Measurements from ENCODE around the gene RACGAP1. TPM values are rescaled to one million over a fixed set of nuclear protein-coding genes. Genes with fewer than 3 reads are reported as not detected.
"Not testable (repeated sequence)": the region's sequence is repeated elsewhere in the genome, so short reads cannot be mapped to it uniquely, and the experiment has no call there.

Gene RACGAP1
- total RNA-seq, 2 experiments from 2014 or later, result 111 to 119 TPM

- H3K27me3 Mint-ChIP-seq, result no peaks in the 10 kb centered on the region
- H3K4me3 Mint-ChIP-seq, result no peak overlapping the region
- H3K4me1 Mint-ChIP-seq, result peaks cover 6% of the 10 kb centered on the region
- no peak overlapping the region for H3K27ac Mint-ChIP-seq
- H3K9me3 Mint-ChIP-seq, result no peaks in the 10 kb centered on the region
- DNase-seq, result no peak
- H3K36me3 Mint-ChIP-seq, result peaks cover 32% of the 10 kb centered on the region
These were observed 35.0 kb downstream of the RACGAP1 start for GRCh38 chr12:49990273-49990672.

DNA sequence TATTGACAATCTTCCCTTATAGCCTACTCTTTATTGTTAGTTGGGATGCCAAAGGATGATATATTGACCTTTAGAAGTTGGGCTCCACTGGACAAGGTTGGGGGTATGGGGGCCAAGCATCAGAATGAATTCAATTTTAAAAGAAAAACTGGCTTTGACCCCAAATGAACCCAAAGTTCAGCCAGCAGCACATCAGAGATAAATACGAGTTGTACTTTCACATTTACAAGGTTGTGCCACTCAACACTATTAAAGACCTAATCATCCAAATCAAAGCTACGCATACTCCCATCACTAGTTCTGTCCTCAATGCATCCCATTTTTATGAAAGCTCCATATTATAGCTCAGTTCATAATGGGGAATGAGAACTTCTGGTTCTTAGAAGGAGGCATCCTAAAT, 35.9 kb downstream of the RACGAP1 start:
- not testable (repeated sequence) for H3K4me1 Mint-ChIP-seq, H3K27ac Mint-ChIP-seq, H3K4me3 Mint-ChIP-seq, H3K27me3 Mint-ChIP-seq, H3K9me3 Mint-ChIP-seq, DNase-seq
- peaks cover 26% of the 10 kb centered on the region for H3K36me3 Mint-ChIP-seq

GRCh38 chr12:49987625-49988303, 37.5 kb downstream of the RACGAP1 start:
- H3K4me3 Mint-ChIP-seq, result no peak overlapping the region
- H3K27me3 Mint-ChIP-seq, result no peaks in the 10 kb centered on the region
- peaks cover 6% of the 10 kb centered on the region for H3K4me1 Mint-ChIP-seq
- H3K9me3 Mint-ChIP-seq, result no peaks in the 10 kb centered on the region
- peaks cover 15% of the 10 kb centered on the region for H3K36me3 Mint-ChIP-seq
- H3K27ac Mint-ChIP-seq, result no peak overlapping the region
- DNase-seq, result no peak

- DNase-seq, H3K4me1 Mint-ChIP-seq, H3K9me3 Mint-ChIP-seq, H3K27ac Mint-ChIP-seq, H3K36me3 Mint-ChIP-seq, H3K4me3 Mint-ChIP-seq, H3K27me3 Mint-ChIP-seq: not testable (repeated sequence)
These were observed 38.8 kb downstream of the RACGAP1 start for GRCh38 chr12:49986476-49986875.

GRCh38 chr12:49985981-49986380, 39.3 kb downstream of the RACGAP1 start:
- no peaks in the 10 kb centered on the region for H3K27me3 Mint-ChIP-seq
- DNase-seq, result no peak
- no peak overlapping the region for H3K4me3 Mint-ChIP-seq
- H3K9me3 Mint-ChIP-seq, result no peaks in the 10 kb centered on the region
- H3K4me1 Mint-ChIP-seq, result peaks cover 6% of the 10 kb centered on the region
- peaks cover 7% of the 10 kb centered on the region for H3K36me3 Mint-ChIP-seq
- no peak overlapping the region for H3K27ac Mint-ChIP-seq

GRCh38 chr12:49984476-49985359, 40.6 kb downstream of the RACGAP1 start:
- Mint-ChIP-seq H3K4me3 (no peak overlapping the region), H3K36me3 (peaks cover 7% of the 10 kb centered on the region), H3K9me3 (no peaks in the 10 kb centered on the region), H3K27ac (no peak overlapping the region), H3K27me3 (no peaks in the 10 kb centered on the region), H3K4me1 (peaks cover 6% of the 10 kb centered on the region)
- DNase-seq, result no peak

- H3K36me3 Mint-ChIP-seq, result peaks cover 5% of the 10 kb centered on the region
- H3K4me3 Mint-ChIP-seq, result no peak overlapping the region
- peaks cover 6% of the 10 kb centered on the region for H3K4me1 Mint-ChIP-seq
- DNase-seq, result no peak
- no peaks in the 10 kb centered on the region for H3K27me3 Mint-ChIP-seq
- no peak overlapping the region for H3K27ac Mint-ChIP-seq
- H3K9me3 Mint-ChIP-seq, result no peaks in the 10 kb centered on the region
These were observed 41.4 kb downstream of the RACGAP1 start for GRCh38 chr12:49983892-49984291.

GRCh38 chr12:49982246-49983087, 42.8 kb downstream of the RACGAP1 start:
- Mint-ChIP-seq H3K27ac (no peak overlapping the region), H3K9me3 (no peaks in the 10 kb centered on the region), H3K27me3 (no peaks in the 10 kb centered on the region), H3K4me3 (no peak overlapping the region), H3K4me1 (peaks cover 6% of the 10 kb centered on the region), H3K36me3 (peaks cover 1% of the 10 kb centered on the region)
- no peak for DNase-seq

DNA sequence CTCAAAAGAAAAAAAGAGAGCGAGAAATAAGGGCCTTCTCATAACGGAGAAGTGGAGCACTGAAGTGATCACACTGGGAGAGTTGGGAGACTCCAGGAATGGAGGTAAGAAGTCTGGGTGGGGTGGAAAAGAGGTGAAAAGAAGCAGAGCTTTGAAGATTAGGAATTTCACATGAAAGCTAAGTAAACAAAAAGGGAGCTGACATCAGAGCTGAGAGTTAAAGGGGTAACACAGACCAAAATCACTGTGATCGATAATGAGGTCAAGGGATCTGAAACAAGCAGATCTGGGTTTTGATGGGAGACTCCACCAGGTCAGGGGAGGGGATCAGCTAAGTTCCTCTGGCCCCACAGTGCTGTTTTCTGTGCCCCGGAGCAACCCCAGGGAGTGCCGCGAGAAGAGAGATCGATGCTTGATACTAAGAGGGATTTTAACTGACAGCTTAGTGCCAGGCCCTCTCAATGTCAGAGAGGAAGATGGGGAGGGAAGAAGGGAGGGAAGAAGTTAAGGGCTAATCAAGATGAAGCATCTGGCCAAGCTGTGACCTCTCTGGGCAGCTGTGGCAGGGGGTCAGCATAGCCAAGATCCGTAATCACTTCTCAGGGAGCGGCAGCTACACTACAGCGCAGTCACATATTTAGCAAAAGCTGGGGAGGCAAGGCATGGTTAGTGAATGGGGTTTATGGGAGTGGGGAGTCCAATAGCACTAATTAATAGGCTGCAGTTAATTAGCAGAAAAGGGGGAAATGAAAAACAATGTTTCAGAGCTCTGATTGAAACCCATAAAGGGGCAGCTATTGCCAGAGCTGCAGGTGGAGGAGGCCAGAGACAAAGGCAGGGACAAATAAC, 44.6 kb downstream of the RACGAP1 start:
- no peaks in the 10 kb centered on the region for H3K27me3 Mint-ChIP-seq
- DNase-seq, result no peak
- H3K4me1 Mint-ChIP-seq, result no peaks in the 10 kb centered on the region
- H3K36me3 Mint-ChIP-seq, result peaks cover 1% of the 10 kb centered on the region
- no peak overlapping the region for H3K27ac Mint-ChIP-seq
- no peaks in the 10 kb centered on the region for H3K9me3 Mint-ChIP-seq
- no peak overlapping the region for H3K4me3 Mint-ChIP-seq

GRCh38 chr12:49979791-49980190, 45.5 kb downstream of the RACGAP1 start:
- no peak overlapping the region for H3K4me3 Mint-ChIP-seq
- no peaks in the 10 kb centered on the region for H3K9me3 Mint-ChIP-seq
- H3K36me3 Mint-ChIP-seq, result peaks cover 1% of the 10 kb centered on the region
- no peak overlapping the region for H3K27ac Mint-ChIP-seq
- no peak for DNase-seq
- H3K27me3 Mint-ChIP-seq, result no peaks in the 10 kb centered on the region
- H3K4me1 Mint-ChIP-seq, result no peaks in the 10 kb centered on the region

DNA sequence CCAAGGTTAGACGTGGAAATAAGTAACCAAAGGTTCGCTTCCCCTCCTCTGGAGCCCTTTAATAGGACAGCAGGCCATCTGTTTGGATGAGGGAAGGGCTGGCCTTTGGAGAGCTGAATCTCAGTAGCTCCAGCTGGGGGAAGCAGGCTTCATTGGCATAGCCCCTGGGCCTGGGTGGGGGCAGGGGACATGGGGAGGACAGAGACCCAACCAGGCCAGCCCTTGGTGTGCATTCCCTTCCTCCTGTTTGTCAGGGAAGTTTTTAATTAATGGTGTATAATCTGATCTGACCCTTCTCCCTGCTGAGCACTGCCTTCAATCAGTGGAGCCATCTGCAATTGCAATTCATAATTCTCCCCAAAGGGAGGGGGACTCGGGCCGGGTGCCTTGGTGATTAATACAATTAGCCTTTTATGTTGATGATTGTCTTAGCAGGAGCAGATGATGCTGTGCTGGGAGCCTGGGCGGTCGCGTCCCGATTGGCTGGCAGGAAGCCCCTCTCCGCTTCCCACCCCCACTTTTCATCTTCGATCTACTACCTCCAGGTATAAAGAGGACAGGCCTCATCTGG, 46.2 kb downstream of the RACGAP1 start:
- no peak overlapping the region for H3K27ac Mint-ChIP-seq
- H3K27me3 Mint-ChIP-seq, result no peaks in the 10 kb centered on the region
- no peaks in the 10 kb centered on the region for H3K9me3 Mint-ChIP-seq
- no peak overlapping the region for H3K4me3 Mint-ChIP-seq
- peaks cover 1% of the 10 kb centered on the region for H3K36me3 Mint-ChIP-seq
- no peaks in the 10 kb centered on the region for H3K4me1 Mint-ChIP-seq
- DNase-seq, result no peak

DNA sequence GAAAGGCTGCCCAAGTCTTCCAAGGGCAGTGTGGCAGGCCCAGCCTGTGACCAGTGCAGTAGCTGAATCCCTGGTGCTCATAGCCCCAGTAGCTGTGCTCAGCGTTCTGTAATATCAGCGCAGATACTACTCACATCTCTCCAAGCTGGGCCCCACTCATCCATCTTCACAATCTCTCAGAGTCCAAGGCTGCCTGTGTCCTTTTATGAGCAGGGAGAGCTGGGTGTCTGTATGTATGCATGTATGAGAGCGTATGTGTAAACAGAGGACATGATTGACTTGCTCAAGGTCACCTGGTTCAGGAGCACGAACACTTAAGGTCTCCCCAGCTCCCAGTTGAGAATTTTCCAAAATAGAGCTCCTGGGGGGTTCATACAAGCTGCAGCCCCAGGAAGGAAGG, 47.2 kb downstream of the RACGAP1 start:
- Mint-ChIP-seq H3K27me3 (no peaks in the 10 kb centered on the region), H3K27ac (no peak overlapping the region)

DNA sequence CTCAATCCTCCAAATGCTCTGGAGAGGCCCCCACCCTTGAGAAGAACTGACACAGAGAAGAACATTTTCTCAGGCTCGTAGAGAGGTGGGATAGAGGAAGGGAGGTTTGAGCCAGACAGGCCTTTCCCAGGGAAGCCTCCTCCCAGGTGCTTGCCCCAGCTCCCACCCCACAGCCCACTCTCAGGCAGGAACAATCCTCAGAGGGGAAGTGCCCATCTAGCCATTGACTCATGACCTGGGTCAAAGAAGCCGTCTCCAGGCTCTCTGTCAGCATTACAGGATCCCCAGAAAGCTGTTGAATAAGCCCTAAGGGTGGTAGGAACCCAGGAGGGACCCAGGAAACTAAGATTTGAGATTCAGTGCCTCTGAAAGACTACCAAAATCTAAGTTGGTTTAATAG, 48.7 kb downstream of the RACGAP1 start:
- no peaks in the 10 kb centered on the region for H3K27me3 Mint-ChIP-seq

More for the DNA sequence above, 47.2 kb downstream of the RACGAP1 start:
- DNase-seq, result no peak
- no peaks in the 10 kb centered on the region for H3K9me3 Mint-ChIP-seq
- H3K4me1 Mint-ChIP-seq, result no peaks in the 10 kb centered on the region
- H3K4me3 Mint-ChIP-seq, result no peak overlapping the region
- H3K36me3 Mint-ChIP-seq, result peaks cover 1% of the 10 kb centered on the region

GRCh38 chr12:49975318-49975761, 50.0 kb downstream of the RACGAP1 start:
- H3K27ac Mint-ChIP-seq, result no peak overlapping the region
- no peaks in the 10 kb centered on the region for H3K4me1 Mint-ChIP-seq
- H3K36me3 Mint-ChIP-seq, result peaks cover 1% of the 10 kb centered on the region
- no peaks in the 10 kb centered on the region for H3K27me3 Mint-ChIP-seq
- DNase-seq, result no peak
- no peaks in the 10 kb centered on the region for H3K9me3 Mint-ChIP-seq
- H3K4me3 Mint-ChIP-seq, result no peak overlapping the region

More for the DNA sequence above, 48.7 kb downstream of the RACGAP1 start:
- H3K4me1 Mint-ChIP-seq, result no peaks in the 10 kb centered on the region
- DNase-seq, result no peak
- no peak overlapping the region for H3K27ac Mint-ChIP-seq
- H3K4me3 Mint-ChIP-seq, result no peak overlapping the region
- H3K9me3 Mint-ChIP-seq, result no peaks in the 10 kb centered on the region
- peaks cover 1% of the 10 kb centered on the region for H3K36me3 Mint-ChIP-seq

All from activated naive CD8-positive, alpha-beta T cell treated with anti-CD3 and anti-CD28 coated beads for 36 hours (primary cell).